SU-DHL-6 (cell line): ENCODE measurements around the gene HSBP1.

ENCODE experiments used
- H2AFZ ChIP-seq: fragments of 200-600 bp; sonication (generic); 2 replicates; pipeline ENCODE4 v1.6.1; 2014; ENCODE audit warnings: low read depth, mild to moderate bottlenecking, moderate library complexity, mixed read lengths, antibody characterized with exemption, low read length; ENCODE audit not compliant: severe bottlenecking
- H3F3A ChIP-seq: fragments of 200-600 bp; shearing (Covaris generic); 2 replicates; pipeline ENCODE4 v1.6.0; 2016; ENCODE audit warnings: antibody characterized with exemption, mild to moderate bottlenecking; ENCODE audit not compliant: insufficient read depth
- H3K27ac ChIP-seq: fragments of 200-600 bp; sonication (generic); 2 replicates; pipeline ENCODE4 v1.5.1; 2016; ENCODE audit warnings: low read depth, mild to moderate bottlenecking, low read length, moderate library complexity, mixed read lengths
- H3K27me3 ChIP-seq: fragments of 200-600 bp; sonication (generic), shearing (Covaris generic); 2 replicates; pipeline ENCODE4 v1.6.0; 2014; ENCODE audit warnings: mild to moderate bottlenecking, low read length
- H3K36me3 ChIP-seq: fragments of 200-600 bp; sonication (generic); 2 replicates; pipeline ENCODE4 v1.6.1; 2014; ENCODE audit warnings: mild to moderate bottlenecking, low read length, mixed read lengths
- H3K4me2 ChIP-seq: fragments of 300-600, 200-600 bp; shearing (Covaris generic), sonication (generic); 2 replicates; pipeline ENCODE4 v1.6.0; 2014; ENCODE audit warnings: low read length, low read depth, mild to moderate bottlenecking; ENCODE audit not compliant: poor library complexity, severe bottlenecking
- H3K4me3 ChIP-seq: fragments of 200-600 bp; sonication (generic); 2 replicates; pipeline ENCODE4 v1.5.1; 2014; ENCODE audit warnings: antibody characterized with exemption, low read length, mild to moderate bottlenecking, mixed read lengths; ENCODE audit not compliant: insufficient read depth, poor library complexity, severe bottlenecking
- H3K79me2 ChIP-seq: fragments of 200-600 bp; sonication (generic); 2 replicates; pipeline ENCODE4 v1.6.1; 2014; ENCODE audit warnings: mild to moderate bottlenecking, low read length, moderate library complexity; ENCODE audit not compliant: insufficient read depth
- H3K9ac ChIP-seq: fragments of 200-600 bp; sonication (generic); 2 replicates; pipeline ENCODE4 v1.7.0; 2014; ENCODE audit warnings: mild to moderate bottlenecking, low read length
- H3K9me2 ChIP-seq: fragments of 200-600 bp; sonication (generic); replicated peaks from 2 replicates; pipeline ENCODE4 v1.6.1; 2014; ENCODE audit warnings: low read length; ENCODE audit not compliant: insufficient read depth
- H3K9me3 ChIP-seq: fragments of 200-600 bp; sonication (generic); 2 replicates; pipeline ENCODE4 v1.6.1; 2014; ENCODE audit warnings: low read length, mixed read lengths; ENCODE audit not compliant: insufficient read depth
- H4K20me1 ChIP-seq: fragments of 200-600 bp; sonication (generic); 2 replicates; pipeline ENCODE4 v1.6.1; 2014; ENCODE audit warnings: low read depth, mild to moderate bottlenecking, antibody characterized with exemption, low read length, moderate library complexity, mixed read lengths
- CTCF ChIP-seq: fragments of 200-600 bp; sonication (generic); IDR thresholded peaks from one replicate; pipeline ENCODE4 v1.5.1; 2017; ENCODE audit warnings: antibody characterized with exemption, mild to moderate bottlenecking, low read length, moderate library complexity; ENCODE audit not compliant: insufficient read depth, poor library complexity, severe bottlenecking
- EZH2phosphoT487 ChIP-seq: fragments of 200-600 bp; sonication (generic), shearing (Covaris generic); conservative IDR thresholded peaks from 2 replicates; pipeline ENCODE4 v1.6.1; 2018; ENCODE audit warnings: mild to moderate bottlenecking, antibody characterized with exemption, low read length, moderate library complexity, mixed read lengths

The HSBP1 gene

GRCh38 chr16:83859265-83859664 is 51.5 kb downstream of the HSBP1 start:
- Histone ChIP-seq H3K27ac (no peak overlapping the region), H3F3A (no peaks in the 10 kb centered on the region), H3K9ac (no peak overlapping the region), H2AFZ (no peak overlapping the region), H3K79me2 (no peaks in the 10 kb centered on the region), H4K20me1 (no peaks in the 10 kb centered on the region), H3K4me3 (no peak overlapping the region), H3K36me3 (no peaks in the 10 kb centered on the region), H3K4me2 (no peak overlapping the region), H3K9me2 (no peaks in the 10 kb centered on the region), H3K9me3 (no peaks in the 10 kb centered on the region), H3K27me3 (no peaks in the 10 kb centered on the region)
- TF ChIP-seq EZH2phosphoT487, result no peak
- no peak for TF ChIP-seq CTCF

- Histone ChIP-seq H3K27ac (no peak overlapping the region), H4K20me1 (no peaks in the 10 kb centered on the region), H3K9me2 (no peaks in the 10 kb centered on the region), H3K9ac (no peak overlapping the region), H3K79me2 (no peaks in the 10 kb centered on the region), H3K9me3 (no peaks in the 10 kb centered on the region), H3K27me3 (no peaks in the 10 kb centered on the region), H3K4me2 (no peak overlapping the region), H3F3A (no peaks in the 10 kb centered on the region), H3K4me3 (no peak overlapping the region), H2AFZ (no peak overlapping the region), H3K36me3 (no peaks in the 10 kb centered on the region)
- no peak for TF ChIP-seq EZH2phosphoT487
- no peak for TF ChIP-seq CTCF
These were observed 54.9 kb downstream of the HSBP1 start for GRCh38 chr16:83862661-83863060.

- H3K79me2 ChIP-seq, result no peaks in the 10 kb centered on the region
- H3K4me3 ChIP-seq, result no peak overlapping the region
- H3K27ac ChIP-seq, result no peak overlapping the region
- no peaks in the 10 kb centered on the region for H3K36me3 ChIP-seq
- TF ChIP-seq CTCF, result no peak
- no peak for TF ChIP-seq EZH2phosphoT487
- no peaks in the 10 kb centered on the region for H3K27me3 ChIP-seq
- H3K9me2 ChIP-seq, result no peaks in the 10 kb centered on the region
- H3K9ac ChIP-seq, result no peak overlapping the region
- no peak overlapping the region for H3K4me2 ChIP-seq
- H3K9me3 ChIP-seq, result no peaks in the 10 kb centered on the region
- no peak overlapping the region for H2AFZ ChIP-seq
- no peaks in the 10 kb centered on the region for H3F3A ChIP-seq
- no peaks in the 10 kb centered on the region for H4K20me1 ChIP-seq
These were observed 55.9 kb downstream of the HSBP1 start for GRCh38 chr16:83863682-83864081.
